SK-N-MC (cell line): ENCODE data around the gene ZNF22.

Source experiments
- EZH2 ChIP-seq: fragments of 200-600 bp; sonication (generic); IDR thresholded peaks from one replicate; pipeline ENCODE4 v1.6.1; 2017; ENCODE audit warnings: antibody characterized with exemption
- POLR2AphosphoS5 ChIP-seq: IDR thresholded peaks from 2 replicates; pipeline ENCODE4 v1.6.1; 2012; ENCODE audit warnings: mild to moderate bottlenecking, low read depth, low read length, borderline replicate concordance

GRCh38 chr10:45004661-45005060 lies 3.9 kb downstream of the ZNF22 start:
- TF ChIP-seq POLR2AphosphoS5 (no peak), EZH2 (no peak)
